Esophagus mucosa (tissue), 1 donor: Measurements from ENCODE around the gene GPR156. TPM values are rescaled to one million over a fixed set of nuclear protein-coding genes. Genes with fewer than 3 reads are reported as not detected.
"Not testable (repeated sequence)": the region's sequence is repeated elsewhere in the genome, so short reads cannot be mapped to it uniquely, and the experiment has no call there.

Source experiments
- ATAC-seq: fragments of 200-7000 bp; cut with Tn5 transposase; one replicate; pipeline ENCODE4 v1.9.1; 2020
- total RNA-seq: library from RNA; stranded (reverse); gene quantifications from one replicate; pipeline ENCODE4 v1.2.4, GENCODE V29; 2023
- donor health status: DM: yes; HTN: yes; CAD: no.

The GPR156 gene
- 0.08 TPM for total RNA-seq

- ATAC-seq, result peak; percentile 71
Measured at GRCh38 chr3:120284747-120285507, at the start of gene GPR156. GPR156 (minus strand) TSS chr3:120285222; CDS start chr3:120244098, 41,124 bp downstream.

- no peak for ATAC-seq
Measured at GRCh38 chr3:120332646-120333045, 47.6 kb upstream of the GPR156 start.

- ATAC-seq, result no peak
Measured at GRCh38 chr3:120331076-120331475, 46.1 kb upstream of the GPR156 start.

GRCh38 chr3:120326784-120327183, 41.8 kb upstream of the GPR156 start:
- no peak for ATAC-seq

GRCh38 chr3:120324190-120324589, 39.2 kb upstream of the GPR156 start:
- no peak for ATAC-seq

- ATAC-seq, result peak; percentile 50
Measured at GRCh38 chr3:120323761-120324160, 38.7 kb upstream of the GPR156 start.

- no peak for ATAC-seq
Measured at GRCh38 chr3:120311863-120312794, 27.1 kb upstream of the GPR156 start.

- ATAC-seq, result no peak
Measured at GRCh38 chr3:120306519-120307455, 21.8 kb upstream of the GPR156 start.

- no peak for ATAC-seq
Measured at GRCh38 chr3:120304616-120305015, 19.6 kb upstream of the GPR156 start.

- peak; percentile 54 for ATAC-seq
Measured at GRCh38 chr3:120302361-120302760, 17.3 kb upstream of the GPR156 start.

- ATAC-seq, result no peak
Measured at GRCh38 chr3:120300971-120301370, 15.9 kb upstream of the GPR156 start.

- ATAC-seq, result no peak
Measured at GRCh38 chr3:120299403-120299802, 14.4 kb upstream of the GPR156 start.

- no peak for ATAC-seq
Measured at GRCh38 chr3:120298996-120299395, 14.0 kb upstream of the GPR156 start.

GRCh38 chr3:120291552-120291951, 6.5 kb upstream of the GPR156 start:
- ATAC-seq, result not testable (repeated sequence)

- no peak for ATAC-seq
Measured at GRCh38 chr3:120289636-120290035, 4.6 kb upstream of the GPR156 start.

- ATAC-seq, result no peak
Measured at GRCh38 chr3:120286465-120286864, 1.4 kb upstream of the GPR156 start.

- ATAC-seq, result no peak
Measured at GRCh38 chr3:120285508-120285841, 453 bp upstream of the GPR156 start.

- no peak for ATAC-seq
Measured at GRCh38 chr3:120281261-120281660, 3.8 kb downstream of the GPR156 start.

GRCh38 chr3:120280566-120280965, 4.5 kb downstream of the GPR156 start:
- no peak for ATAC-seq

- ATAC-seq, result no peak
Measured at GRCh38 chr3:120280026-120280425, 5.0 kb downstream of the GPR156 start.

- no peak for ATAC-seq
Measured at GRCh38 chr3:120276767-120277166, 8.3 kb downstream of the GPR156 start.

- ATAC-seq, result no peak
Measured at GRCh38 chr3:120275618-120276017, 9.4 kb downstream of the GPR156 start.

- no peak for ATAC-seq
Measured at GRCh38 chr3:120274739-120275167, 10.3 kb downstream of the GPR156 start.
